ENCODE measurements around the gene KCNK4. TPM values are rescaled to one million over a fixed set of nuclear protein-coding genes. Genes with fewer than 3 reads are reported as not detected.

KCNK4 gene
- total and polyA plus RNA-seq, 2 donors (not counting 3 experiments of a cell fraction or from before 2014, with no cell fraction given): 0.06 to 0.44 TPM

- no peaks in the 10 kb centered on the region for H4K20me1 ChIP-seq (replicated peaks; ENCODE audit: control insufficient read depth, extremely low read depth, insufficient read depth, low read length)
- H3K4me2 ChIP-seq (ENCODE audit: insufficient read depth, low read length): peak overlapping the region; percentile 14
- H3K27me3 ChIP-seq (ENCODE audit: control insufficient read depth in 2 of 2, insufficient read depth in 2 of 2, low read length in 2 of 2): no peaks in the 10 kb centered on the region
- no peak overlapping the region for H3K4me3 ChIP-seq (replicated peaks in 1 of 3; ENCODE audit: insufficient read depth in 1 of 3, low read depth in 1 of 3, low read length in 3 of 3)
- peak overlapping the region; percentile 83 for H3K27ac ChIP-seq (ENCODE audit: insufficient read depth, low read depth, low read length)
- no peaks in the 10 kb centered on the region for H3K9me3 ChIP-seq (replicated peaks; ENCODE audit: control insufficient read depth, insufficient read depth, low read length)
- H3K9ac ChIP-seq (replicated peaks; ENCODE audit: extremely low read depth, insufficient read depth, low read length): peak overlapping the region; percentile 31
- intact Hi-C loops (cut with micrococcal nuclease) (loop anchor here (1.0 kb wide), 1 partner anchor 11 kb away; the partner anchor contains the start of gene PLCB3), dilution Hi-C loops (cut with MboI; ENCODE audit: extremely low pct_ligation_motif_present, low sequenced_read_pairs) (no loop called here)
- no TSS peak for BruUV-seq (replicated peaks)
- H3K79me2 ChIP-seq (ENCODE audit: control insufficient read depth, insufficient read depth, low read length): no peaks in the 10 kb centered on the region
- H3K36me3 ChIP-seq (ENCODE audit: control insufficient read depth in 2 of 2, extremely low read depth in 1 of 2, insufficient read depth in 2 of 2, low read length in 2 of 2): peaks cover 16 to 40% of the 10 kb centered on the region in 2 experiments
- ChIA-PET POLR2A (interaction anchor here (0.7 kb wide), 1 partner anchor 16 kb away, joined by 4 read pairs; the partner anchor contains the start of gene PPP1R14B), CTCF (interaction anchor here (0.6 to 2.7 kb wide), 10 partner anchors 8 to 93 kb away, joined by 3 to 24 read pairs (median 4); partner anchors contain the start of genes CATSPERZ and PLCB3)
- DNase-seq (ENCODE audit: low read depth, low spot score) (no peak), FAIRE-seq (no peak)
- peaks cover 27% of the 10 kb centered on the region for H3K4me1 ChIP-seq (ENCODE audit: control insufficient read depth, extremely low read depth, insufficient read depth, low read length)
- no peak overlapping the region for H2AFZ ChIP-seq (ENCODE audit: low read depth, low read length)
- TF ChIP-seq FOS (IDR thresholded peaks at IDR 0.05; ENCODE audit: borderline replicate concordance, insufficient read depth, low read length): no peak
- no peak for TF ChIP-seq JUN (IDR thresholded peaks at IDR 0.05; ENCODE audit: borderline replicate concordance, insufficient read depth, insufficient read length, low read depth)
- TF ChIP-seq EZH2 (IDR thresholded peaks at IDR 0.05; ENCODE audit: borderline replicate concordance, low read depth, low read length, severe bottlenecking): no peak
- no peak for TF ChIP-seq POLR2AphosphoS5 (IDR thresholded peaks at IDR 0.05; ENCODE audit: insufficient read depth, low read depth, low read length)
- no peak for TF ChIP-seq GATA2 (IDR thresholded peaks at IDR 0.05; ENCODE audit: insufficient read depth, insufficient read length, low read depth, low read length)
- TF ChIP-seq MAX (IDR thresholded peaks at IDR 0.05; ENCODE audit: insufficient read depth, insufficient read length): no peak
- TF ChIP-seq MYC (IDR thresholded peaks at IDR 0.05; ENCODE audit: low read depth, low read length): no peak
- no peak for TF ChIP-seq CTCF (IDR thresholded peaks at IDR 0.05; ENCODE audit: extremely low read depth in 1 of 2, insufficient read depth in 1 of 2, low read depth in 1 of 2, low read length in 2 of 2)
- no peaks in the 10 kb centered on the region for H3K9me1 ChIP-seq (replicated peaks; ENCODE audit: control insufficient read depth, extremely low read depth, insufficient read depth, low read length)
Observed at GRCh38 chr11:64262271-64263002, 28.7 kb upstream of the KCNK4 start.

All from endothelial cell of umbilical vein (primary cell).